Gastrocnemius medialis (tissue), 4 donors: Measurements from ENCODE around the gene RUNX1.

Experiments used
- CTCF ChIP-seq, 5 experiments: fragments of 450-650 bp in 3 of 5; fragments of 200-600 bp in 2 of 5; sonication (generic) in 2 of 5; IDR thresholded peaks in 4 of 5; conservative IDR thresholded peaks in 1 of 5; 1 replicate in 4 of 5; 2 replicates in 1 of 5; pipeline ENCODE4 v1.5.1; 2016 to 2019; ENCODE audit warnings: antibody characterized with exemption in 5 of 5, mild to moderate bottlenecking in 3 of 5, moderate library complexity in 3 of 5
- POLR2A ChIP-seq, 2 donors: fragments of 450-650 bp; IDR thresholded peaks; one replicate each; pipeline ENCODE4 v1.6.1; 2017; ENCODE audit warnings: antibody characterized with exemption in 2 of 2, mild to moderate bottlenecking in 2 of 2, moderate library complexity in 2 of 2

GRCh38 chr21:35083246-35083645 is 34.1 kb upstream of the RUNX1 start:
- no peak for TF ChIP-seq CTCF (IDR thresholded peaks at IDR 0.05 in 4 of 5, conservative IDR thresholded peaks at IDR 0.05 in 1 of 5)
- no peak for TF ChIP-seq POLR2A (IDR thresholded peaks at IDR 0.05)
